Loucy (cell line): ENCODE data around the gene PROK1.
"Not testable (repeated sequence)": the region's sequence is repeated elsewhere in the genome, so short reads cannot be mapped to it uniquely, and the experiment has no call there.

ENCODE experiments used
- H2AFZ ChIP-seq: fragments of 200-600 bp; sonication (generic); 2 replicates; pipeline ENCODE4 v1.6.0; 2016; ENCODE audit warnings: antibody characterized with exemption, mild to moderate bottlenecking, low read length, moderate library complexity
- H3F3A ChIP-seq: fragments of 200-600 bp; 2 replicates; pipeline ENCODE4 v1.6.0; 2016; ENCODE audit warnings: antibody characterized with exemption, low read depth, mild to moderate bottlenecking
- H3K27me3 ChIP-seq: fragments of 200-600 bp; sonication (generic); 2 replicates; pipeline ENCODE4 v1.6.1; 2014; ENCODE audit warnings: low read length, mild to moderate bottlenecking; ENCODE audit not compliant: insufficient read depth, poor library complexity, severe bottlenecking
- H3K36me3 ChIP-seq: fragments of 200-600 bp; sonication (generic); 2 replicates; pipeline ENCODE4 v1.6.1; 2016; ENCODE audit warnings: low read length; ENCODE audit not compliant: insufficient read depth
- H3K4me1 ChIP-seq: fragments of 200-600 bp; sonication (generic); 2 replicates; pipeline ENCODE4 v1.5.1; 2014; ENCODE audit warnings: low read length, mild to moderate bottlenecking; ENCODE audit not compliant: insufficient read depth, poor library complexity, severe bottlenecking
- H3K4me2 ChIP-seq: fragments of 200-600 bp; sonication (generic); 2 replicates; pipeline ENCODE4 v1.6.0; 2014; ENCODE audit warnings: antibody characterized with exemption, low read length, low read depth, mild to moderate bottlenecking; ENCODE audit not compliant: poor library complexity, severe bottlenecking
- H3K4me3 ChIP-seq: fragments of 200-600 bp; sonication (generic); 2 replicates; pipeline ENCODE4 v1.5.1; 2014; ENCODE audit warnings: low read length, mild to moderate bottlenecking, mixed read lengths; ENCODE audit not compliant: poor library complexity, severe bottlenecking
- H3K79me2 ChIP-seq: fragments of 200-600 bp; sonication (generic); 2 replicates; pipeline ENCODE4 v1.6.1; 2014; ENCODE audit warnings: low read length; ENCODE audit not compliant: insufficient read depth
- H3K9ac ChIP-seq: fragments of 200-600 bp; sonication (generic); 2 replicates; pipeline ENCODE4 v1.6.0; 2014; ENCODE audit warnings: mild to moderate bottlenecking, low read depth, low read length, moderate library complexity; ENCODE audit not compliant: poor library complexity, severe bottlenecking
- H3K9me2 ChIP-seq: fragments of 200-600 bp; sonication (generic); replicated peaks from 2 replicates; pipeline ENCODE4 v1.6.1; 2016; ENCODE audit warnings: low read depth, low read length, mixed read lengths
- H3K9me3 ChIP-seq: fragments of 200-600 bp; sonication (generic); 2 replicates; pipeline ENCODE4 v1.6.1; 2014; ENCODE audit warnings: mild to moderate bottlenecking, antibody characterized with exemption, low read length, low read depth; ENCODE audit not compliant: insufficient read depth
- H4K20me1 ChIP-seq: fragments of 200-600 bp; sonication (generic); 2 replicates; pipeline ENCODE4 v1.6.0; 2014; ENCODE audit warnings: antibody characterized with exemption, low read length, mild to moderate bottlenecking; ENCODE audit not compliant: insufficient read depth, poor library complexity, severe bottlenecking
- CTCF ChIP-seq: fragments of 200-600 bp; sonication (generic); conservative IDR thresholded peaks from 2 replicates; pipeline ENCODE4 v1.5.1; 2014; ENCODE audit warnings: mild to moderate bottlenecking, antibody characterized with exemption, low read length
- EZH2phosphoT487 ChIP-seq: fragments of 200-600 bp; IDR thresholded peaks from 2 replicates; pipeline ENCODE4 v1.6.1; 2018; ENCODE audit warnings: antibody characterized with exemption, mild to moderate bottlenecking, moderate library complexity, borderline replicate concordance

The PROK1 gene

GRCh38 chr1:110438893-110439292 lies 12.1 kb upstream of the PROK1 start:
- no peak overlapping the region for H3K9ac ChIP-seq
- no peaks in the 10 kb centered on the region for H4K20me1 ChIP-seq
- no peaks in the 10 kb centered on the region for H3K9me3 ChIP-seq
- no peak for TF ChIP-seq CTCF
- TF ChIP-seq EZH2phosphoT487: no peak
- H3K36me3 ChIP-seq: no peaks in the 10 kb centered on the region
- no peak overlapping the region for H3K4me3 ChIP-seq
- H3K79me2 ChIP-seq: no peaks in the 10 kb centered on the region
- H3F3A ChIP-seq: no peaks in the 10 kb centered on the region
- H3K27me3 ChIP-seq: no peaks in the 10 kb centered on the region
- H3K4me2 ChIP-seq: no peak overlapping the region
- no peaks in the 10 kb centered on the region for H3K4me1 ChIP-seq
- H2AFZ ChIP-seq: no peak overlapping the region
- H3K9me2 ChIP-seq: no peaks in the 10 kb centered on the region

- not testable (repeated sequence) for H3K4me1 ChIP-seq, H3K9ac ChIP-seq, H3K79me2 ChIP-seq
These were observed 11.1 kb upstream of the PROK1 start for GRCh38 chr1:110439873-110440272.

GRCh38 chr1:110440877-110441276 lies 10.1 kb upstream of the PROK1 start:
- no peaks in the 10 kb centered on the region for H3K9me3 ChIP-seq
- H3K4me3 ChIP-seq: no peak overlapping the region
- no peaks in the 10 kb centered on the region for H4K20me1 ChIP-seq
- no peak overlapping the region for H3K9ac ChIP-seq
- H3K27me3 ChIP-seq: no peaks in the 10 kb centered on the region
- H3F3A ChIP-seq: no peaks in the 10 kb centered on the region
- H3K79me2 ChIP-seq: no peaks in the 10 kb centered on the region
- no peak overlapping the region for H3K4me2 ChIP-seq
- H3K36me3 ChIP-seq: no peaks in the 10 kb centered on the region
- no peak overlapping the region for H2AFZ ChIP-seq
- no peaks in the 10 kb centered on the region for H3K9me2 ChIP-seq
- TF ChIP-seq EZH2phosphoT487: no peak
- no peak for TF ChIP-seq CTCF
- no peaks in the 10 kb centered on the region for H3K4me1 ChIP-seq

More at GRCh38 chr1:110439873-110440272, 11.1 kb upstream of the PROK1 start:
- not testable (repeated sequence) for H3K36me3 ChIP-seq, H2AFZ ChIP-seq, H3F3A ChIP-seq, H3K4me3 ChIP-seq, H3K27me3 ChIP-seq, H3K9me2 ChIP-seq, H3K9me3 ChIP-seq, H3K4me2 ChIP-seq, H4K20me1 ChIP-seq

- Histone ChIP-seq H3K4me1 (no peaks in the 10 kb centered on the region), H2AFZ (no peak overlapping the region), H3K4me3 (no peak overlapping the region), H4K20me1 (no peaks in the 10 kb centered on the region), H3K9ac (no peak overlapping the region), H3K79me2 (no peaks in the 10 kb centered on the region), H3K36me3 (no peaks in the 10 kb centered on the region), H3K9me2 (no peaks in the 10 kb centered on the region), H3K27me3 (no peaks in the 10 kb centered on the region), H3K9me3 (no peaks in the 10 kb centered on the region), H3K4me2 (no peak overlapping the region), H3F3A (no peaks in the 10 kb centered on the region)
- no peak for TF ChIP-seq EZH2phosphoT487
These were observed 9.1 kb upstream of the PROK1 start for GRCh38 chr1:110441888-110442287.
